ENCODE measurements around the gene RND1. TPM values are rescaled to one million over a fixed set of nuclear protein-coding genes. Genes with fewer than 3 reads are reported as not detected.
"Not testable (repeated sequence)": the region's sequence is repeated elsewhere in the genome, so short reads cannot be mapped to it uniquely, and the experiment has no call there.

Gene RND1
- total RNA-seq, 2 experiments from 2014 or later: 4.8 to 5.7 TPM

DNA sequence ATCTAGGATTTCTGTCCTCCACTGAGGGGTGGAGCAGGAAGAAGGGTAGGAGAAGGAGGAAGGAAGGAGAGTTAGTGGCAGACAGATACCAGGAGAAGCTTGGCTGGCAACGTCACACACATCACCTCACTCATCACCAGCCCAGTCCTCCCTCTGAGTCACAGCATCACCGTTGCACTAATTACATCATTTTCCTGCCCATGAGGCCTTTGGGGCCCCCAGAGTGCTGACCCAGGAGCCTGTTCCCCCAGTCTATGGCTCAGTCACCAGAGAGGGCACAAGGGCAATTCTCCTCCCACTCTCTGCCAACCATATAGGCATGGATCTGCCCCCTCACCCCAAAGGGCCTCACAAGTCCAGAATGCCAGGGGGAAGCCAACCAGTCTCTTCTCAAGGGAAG is 4.6 kb downstream of the RND1 start:
- ChIA-PET POLR2A (no interaction called here), CTCF (interaction anchor here (1.5 kb wide), 1 partner anchor 8 kb away, joined by 4 read pairs; no protein-coding TSS in a partner anchor)
- Histone ChIP-seq H3K4me3 (ENCODE audit: low read length) (no peak overlapping the region), H3K27ac (ENCODE audit: low read depth in 1 of 2, low read length in 2 of 2) (no peak overlapping the region), H3K36me3 (ENCODE audit: insufficient read depth, low read length) (no peaks in the 10 kb centered on the region), H3K27me3 (ENCODE audit: control insufficient read depth in 1 of 2, insufficient read depth in 2 of 2, low read length in 2 of 2) (peaks cover 20 to 30% of the 10 kb centered on the region in 2 experiments), H3K9me3 (ENCODE audit: control insufficient read depth in 1 of 2, insufficient read depth in 1 of 2, low read length in 2 of 2) (no peaks in the 10 kb centered on the region), H3K4me1 (ENCODE audit: insufficient read depth, low read length) (peaks cover 21% of the 10 kb centered on the region)
- H3K4me3 Mint-ChIP-seq: no peak overlapping the region
- H3K9me3 Mint-ChIP-seq: no peaks in the 10 kb centered on the region
- peaks cover 27% of the 10 kb centered on the region for H3K4me1 Mint-ChIP-seq (ENCODE audit: low read depth)
- H3K27me3 Mint-ChIP-seq: peaks cover 35% of the 10 kb centered on the region
- ATAC-seq (ENCODE audit: poor library complexity): no peak
- no peak for DNase-seq
- H3K36me3 Mint-ChIP-seq (ENCODE audit: low read depth): no peaks in the 10 kb centered on the region
- TF ChIP-seq, protein P1, sequence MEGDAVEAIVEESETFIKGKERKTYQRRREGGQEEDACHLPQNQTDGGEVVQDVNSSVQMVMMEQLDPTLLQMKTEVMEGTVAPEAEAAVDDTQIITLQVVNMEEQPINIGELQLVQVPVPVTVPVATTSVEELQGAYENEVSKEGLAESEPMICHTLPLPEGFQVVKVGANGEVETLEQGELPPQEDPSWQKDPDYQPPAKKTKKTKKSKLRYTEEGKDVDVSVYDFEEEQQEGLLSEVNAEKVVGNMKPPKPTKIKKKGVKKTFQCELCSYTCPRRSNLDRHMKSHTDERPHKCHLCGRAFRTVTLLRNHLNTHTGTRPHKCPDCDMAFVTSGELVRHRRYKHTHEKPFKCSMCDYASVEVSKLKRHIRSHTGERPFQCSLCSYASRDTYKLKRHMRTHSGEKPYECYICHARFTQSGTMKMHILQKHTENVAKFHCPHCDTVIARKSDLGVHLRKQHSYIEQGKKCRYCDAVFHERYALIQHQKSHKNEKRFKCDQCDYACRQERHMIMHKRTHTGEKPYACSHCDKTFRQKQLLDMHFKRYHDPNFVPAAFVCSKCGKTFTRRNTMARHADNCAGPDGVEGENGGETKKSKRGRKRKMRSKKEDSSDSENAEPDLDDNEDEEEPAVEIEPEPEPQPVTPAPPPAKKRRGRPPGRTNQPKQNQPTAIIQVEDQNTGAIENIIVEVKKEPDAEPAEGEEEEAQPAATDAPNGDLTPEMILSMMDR (IDR thresholded peaks at IDR 0.05): no peak
- no peak overlapping the region for H3K27ac Mint-ChIP-seq
- intact Hi-C loops (cut with DNase I, micrococcal nuclease): no loop called here

DNA sequence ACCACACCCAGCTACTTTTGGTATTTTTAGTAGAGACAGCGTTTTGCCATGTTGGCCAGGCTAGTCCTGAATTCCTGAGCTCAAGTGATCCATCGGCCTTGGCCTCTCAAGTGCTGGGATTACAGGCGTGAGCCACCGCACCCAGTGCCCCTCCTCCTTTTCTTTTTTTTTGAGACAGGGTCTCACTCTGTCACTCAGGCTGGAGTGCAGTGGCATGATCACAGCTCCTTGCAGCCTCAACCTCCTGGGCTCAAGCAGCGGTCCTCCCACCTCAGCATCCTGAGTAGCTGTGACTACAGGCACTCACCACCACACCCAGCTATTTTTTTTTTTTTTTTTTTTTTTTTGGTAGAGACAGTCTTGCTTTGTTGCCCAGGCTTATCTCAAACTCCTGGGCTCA is 5.4 kb downstream of the RND1 start:
- H3K27ac ChIP-seq (ENCODE audit: low read depth in 1 of 2, low read length in 2 of 2); H3K4me3 ChIP-seq (ENCODE audit: low read length); ATAC-seq (ENCODE audit: poor library complexity); H3K4me3 Mint-ChIP-seq; H3K36me3 ChIP-seq (ENCODE audit: insufficient read depth, low read length); intact Hi-C loops (cut with DNase I, micrococcal nuclease); H3K9me3 Mint-ChIP-seq; H3K27ac Mint-ChIP-seq; POLR2A ChIA-PET; H3K9me3 ChIP-seq (ENCODE audit: control insufficient read depth in 1 of 2, insufficient read depth in 1 of 2, low read length in 2 of 2); DNase-seq; H3K36me3 Mint-ChIP-seq (ENCODE audit: low read depth): not testable (repeated sequence)
- peaks cover 35% of the 10 kb centered on the region for H3K27me3 Mint-ChIP-seq
- CTCF ChIA-PET: interaction anchor here (2.6 kb wide), 1 partner anchor 31 kb away, joined by 9 read pairs; no protein-coding TSS in a partner anchor
- H3K4me1 ChIP-seq (ENCODE audit: insufficient read depth, low read length): peaks cover 14% of the 10 kb centered on the region
- peaks cover 20 to 30% of the 10 kb centered on the region in 2 experiments for H3K27me3 ChIP-seq (ENCODE audit: control insufficient read depth in 1 of 2, insufficient read depth in 2 of 2, low read length in 2 of 2)
- H3K4me1 Mint-ChIP-seq (ENCODE audit: low read depth): peaks cover 18% of the 10 kb centered on the region

DNA sequence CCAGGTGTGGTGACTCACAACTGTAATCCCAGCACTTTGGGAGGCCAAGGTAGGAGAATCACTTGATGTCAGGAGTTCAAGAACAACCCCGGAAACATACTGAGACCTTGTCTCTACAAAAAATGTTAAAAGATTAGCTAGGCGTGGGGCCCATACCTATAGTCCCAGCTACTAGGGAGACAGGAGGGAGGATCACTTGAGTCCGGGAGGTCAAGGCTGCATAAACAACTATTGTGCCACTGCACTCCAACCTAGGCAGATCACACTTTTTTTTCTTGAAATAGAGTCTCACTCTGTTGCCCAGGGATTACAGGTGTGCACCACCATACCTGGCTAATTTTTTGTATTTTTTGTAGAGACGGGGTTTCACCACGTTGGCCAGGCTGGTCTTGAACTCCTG is 6.1 kb downstream of the RND1 start:
- intact Hi-C loops (cut with DNase I, micrococcal nuclease): no loop called here
- Mint-ChIP-seq H3K27ac (no peak overlapping the region), H3K4me3 (no peak overlapping the region), H3K27me3 (peaks cover 35% of the 10 kb centered on the region), H3K36me3 (ENCODE audit: low read depth) (no peaks in the 10 kb centered on the region), H3K4me1 (ENCODE audit: low read depth) (peaks cover 12% of the 10 kb centered on the region), H3K9me3 (no peaks in the 10 kb centered on the region)
- Histone ChIP-seq H3K27me3 (ENCODE audit: control insufficient read depth in 1 of 2, insufficient read depth in 2 of 2, low read length in 2 of 2) (peaks cover 20 to 30% of the 10 kb centered on the region in 2 experiments), H3K36me3 (ENCODE audit: insufficient read depth, low read length) (no peaks in the 10 kb centered on the region), H3K9me3 (ENCODE audit: control insufficient read depth in 1 of 2, insufficient read depth in 1 of 2, low read length in 2 of 2) (no peaks in the 10 kb centered on the region), H3K4me3 (ENCODE audit: low read length) (no peak overlapping the region), H3K4me1 (ENCODE audit: insufficient read depth, low read length) (peaks cover 8% of the 10 kb centered on the region), H3K27ac (ENCODE audit: low read depth in 1 of 2, low read length in 2 of 2) (no peak overlapping the region)
- TF ChIP-seq, protein P1 (IDR thresholded peaks at IDR 0.05): no peak
- POLR2A ChIA-PET: no interaction called here
- no peak for DNase-seq
- CTCF ChIA-PET: interaction anchor here (2.6 kb wide), 1 partner anchor 31 kb away, joined by 9 read pairs; no protein-coding TSS in a partner anchor
- no peak for ATAC-seq (ENCODE audit: poor library complexity)

DNA sequence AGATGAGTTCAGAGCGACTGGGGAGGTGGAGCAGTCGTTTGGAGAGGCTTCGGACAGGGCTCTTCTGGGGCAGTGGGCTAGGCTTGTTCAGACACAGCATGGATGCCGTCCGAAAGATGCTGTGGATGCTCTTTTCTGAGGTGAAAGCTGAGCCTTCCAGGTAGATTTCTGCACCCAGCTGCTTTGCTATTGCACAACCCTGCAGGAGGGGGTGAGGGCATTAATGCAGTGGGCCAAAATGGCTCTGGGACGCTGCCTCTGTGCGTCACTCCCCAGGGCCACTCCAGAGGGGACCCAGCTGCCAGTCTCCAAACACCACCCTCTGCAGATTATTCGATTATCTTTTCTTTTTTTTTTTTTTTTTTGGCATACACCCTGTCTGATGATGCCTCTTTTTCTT is 7.6 kb downstream of the RND1 start:
- TF ChIP-seq, protein P1 (IDR thresholded peaks at IDR 0.05): no peak
- Histone ChIP-seq H3K9me3 (ENCODE audit: control insufficient read depth in 1 of 2, insufficient read depth in 1 of 2, low read length in 2 of 2) (no peaks in the 10 kb centered on the region), H3K27ac (ENCODE audit: low read depth in 1 of 2, low read length in 2 of 2) (no peak overlapping the region), H3K4me3 (ENCODE audit: low read length) (no peak overlapping the region), H3K4me1 (ENCODE audit: insufficient read depth, low read length) (peaks cover 5% of the 10 kb centered on the region), H3K27me3 (ENCODE audit: control insufficient read depth in 1 of 2, insufficient read depth in 2 of 2, low read length in 2 of 2) (peaks cover 7 to 21% of the 10 kb centered on the region in 2 experiments), H3K36me3 (ENCODE audit: insufficient read depth, low read length) (no peaks in the 10 kb centered on the region)
- no peak for DNase-seq
- peaks cover 4% of the 10 kb centered on the region for H3K4me1 Mint-ChIP-seq (ENCODE audit: low read depth)
- no peak overlapping the region for H3K27ac Mint-ChIP-seq
- H3K36me3 Mint-ChIP-seq (ENCODE audit: low read depth): peaks cover 2% of the 10 kb centered on the region
- H3K27me3 Mint-ChIP-seq: peaks cover 20% of the 10 kb centered on the region
- H3K9me3 Mint-ChIP-seq: no peaks in the 10 kb centered on the region
- ChIA-PET POLR2A (no interaction called here), CTCF (no interaction called here)
- H3K4me3 Mint-ChIP-seq: no peak overlapping the region
- intact Hi-C loops (cut with DNase I, micrococcal nuclease): no loop called here
- ATAC-seq (ENCODE audit: poor library complexity): no peak

Measured in CD4-positive, alpha-beta T cell (primary cell).